ENCODE measurements around the gene RFX5.

DNA sequence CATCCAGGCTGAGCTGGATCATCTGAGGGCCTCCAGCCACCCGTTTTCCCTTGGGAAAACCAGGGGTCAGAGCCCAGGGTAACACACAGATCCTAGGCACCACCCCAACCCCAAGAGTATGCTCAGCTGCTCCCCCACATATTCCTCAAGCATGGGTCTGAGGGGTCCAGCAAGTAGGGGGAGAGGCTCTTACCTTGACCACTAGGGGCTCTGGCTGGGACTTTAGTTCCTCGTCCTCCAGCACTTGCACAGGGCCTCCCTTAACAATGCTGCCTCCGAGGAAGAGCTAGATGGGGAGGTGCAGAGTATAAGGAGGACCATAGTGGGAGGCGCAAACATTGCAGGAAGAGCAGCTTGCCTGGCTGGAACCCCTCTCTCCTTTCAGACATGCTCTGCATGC lies 17.9 kb upstream of the RFX5 start:
- TF ChIP-seq, protein P1, sequence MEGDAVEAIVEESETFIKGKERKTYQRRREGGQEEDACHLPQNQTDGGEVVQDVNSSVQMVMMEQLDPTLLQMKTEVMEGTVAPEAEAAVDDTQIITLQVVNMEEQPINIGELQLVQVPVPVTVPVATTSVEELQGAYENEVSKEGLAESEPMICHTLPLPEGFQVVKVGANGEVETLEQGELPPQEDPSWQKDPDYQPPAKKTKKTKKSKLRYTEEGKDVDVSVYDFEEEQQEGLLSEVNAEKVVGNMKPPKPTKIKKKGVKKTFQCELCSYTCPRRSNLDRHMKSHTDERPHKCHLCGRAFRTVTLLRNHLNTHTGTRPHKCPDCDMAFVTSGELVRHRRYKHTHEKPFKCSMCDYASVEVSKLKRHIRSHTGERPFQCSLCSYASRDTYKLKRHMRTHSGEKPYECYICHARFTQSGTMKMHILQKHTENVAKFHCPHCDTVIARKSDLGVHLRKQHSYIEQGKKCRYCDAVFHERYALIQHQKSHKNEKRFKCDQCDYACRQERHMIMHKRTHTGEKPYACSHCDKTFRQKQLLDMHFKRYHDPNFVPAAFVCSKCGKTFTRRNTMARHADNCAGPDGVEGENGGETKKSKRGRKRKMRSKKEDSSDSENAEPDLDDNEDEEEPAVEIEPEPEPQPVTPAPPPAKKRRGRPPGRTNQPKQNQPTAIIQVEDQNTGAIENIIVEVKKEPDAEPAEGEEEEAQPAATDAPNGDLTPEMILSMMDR (IDR thresholded peaks at IDR 0.05): no peak
- no peak for TF ChIP-seq EZH2 (IDR thresholded peaks at IDR 0.05; ENCODE audit: borderline replicate concordance, insufficient read depth, low read depth, low read length, poor library complexity, severe bottlenecking)

All from B cell (primary cell).